Measurements from ENCODE around the gene NSG2. TPM values are rescaled to one million over a fixed set of nuclear protein-coding genes. Genes with fewer than 3 reads are reported as not detected.

NSG2 gene
- polyA plus RNA-seq, 1 experiment = not detected

GRCh38 chr5:174090129-174090528 lies 44.6 kb downstream of the NSG2 start:
- H3K27me3 ChIP-seq (ENCODE audit: control insufficient read depth, insufficient read depth, low read length) = peaks cover 4% of the 10 kb centered on the region
- ChIA-PET POLR2A (no interaction called here), CTCF (no interaction called here)
- H3K4me3 ChIP-seq (ENCODE audit: low read depth, low read length) = no peak overlapping the region
- no peaks in the 10 kb centered on the region; the same call in 1 of the 2 replicates for H3K9me3 ChIP-seq (ENCODE audit: control insufficient read depth, insufficient read depth, low read length)
- no peak for DNase-seq (ENCODE audit: low read depth, low spot score)
- no peak for TF ChIP-seq CTCF (IDR thresholded peaks at IDR 0.05; ENCODE audit: low read depth, low read length)
- H3K27ac ChIP-seq (ENCODE audit: low read depth, low read length) = no peak overlapping the region

GRCh38 chr5:174093123-174093522 lies 47.6 kb downstream of the NSG2 start:
- H3K4me3 ChIP-seq (ENCODE audit: low read depth, low read length) = no peak overlapping the region
- DNase-seq (ENCODE audit: low read depth, low spot score) = no peak
- ChIA-PET POLR2A (no interaction called here), CTCF (no interaction called here)
- H3K9me3 ChIP-seq (ENCODE audit: control insufficient read depth, insufficient read depth, low read length) = no peaks in the 10 kb centered on the region; the same call in 1 of the 2 replicates
- no peak for TF ChIP-seq CTCF (IDR thresholded peaks at IDR 0.05; ENCODE audit: low read depth, low read length)
- H3K27me3 ChIP-seq (ENCODE audit: control insufficient read depth, insufficient read depth, low read length) = peaks cover 4% of the 10 kb centered on the region
- H3K27ac ChIP-seq (ENCODE audit: low read depth, low read length) = no peak overlapping the region

GRCh38 chr5:174094857-174095606 lies 49.5 kb downstream of the NSG2 start:
- CTCF ChIA-PET = no interaction called here
- POLR2A ChIA-PET = no interaction called here
- no peak overlapping the region for H3K4me3 ChIP-seq (ENCODE audit: low read depth, low read length)
- no peak for TF ChIP-seq CTCF (IDR thresholded peaks at IDR 0.05; ENCODE audit: low read depth, low read length)
- H3K27me3 ChIP-seq (ENCODE audit: control insufficient read depth, insufficient read depth, low read length) = peaks cover 4% of the 10 kb centered on the region
- no peak for DNase-seq (ENCODE audit: low read depth, low spot score)
- no peaks in the 10 kb centered on the region; the same call in 1 of the 2 replicates for H3K9me3 ChIP-seq (ENCODE audit: control insufficient read depth, insufficient read depth, low read length)
- H3K27ac ChIP-seq (ENCODE audit: low read depth, low read length) = no peak overlapping the region

- no peak overlapping the region for H3K4me3 ChIP-seq (ENCODE audit: low read depth, low read length)
- TF ChIP-seq CTCF (IDR thresholded peaks at IDR 0.05; ENCODE audit: low read depth, low read length) = no peak
- ChIA-PET POLR2A (no interaction called here), CTCF (no interaction called here)
- no peaks in the 10 kb centered on the region; the same call in 1 of the 2 replicates for H3K9me3 ChIP-seq (ENCODE audit: control insufficient read depth, insufficient read depth, low read length)
- H3K27ac ChIP-seq (ENCODE audit: low read depth, low read length) = no peak overlapping the region
- H3K27me3 ChIP-seq (ENCODE audit: control insufficient read depth, insufficient read depth, low read length) = peaks cover 4% of the 10 kb centered on the region
- no peak for DNase-seq (ENCODE audit: low read depth, low spot score)
These were observed 51.1 kb downstream of the NSG2 start for GRCh38 chr5:174096619-174097018.

- POLR2A ChIA-PET = no interaction called here
- Histone ChIP-seq H3K4me3 (ENCODE audit: low read depth, low read length) (no peak overlapping the region), H3K27me3 (ENCODE audit: control insufficient read depth, insufficient read depth, low read length) (peaks cover 2% of the 10 kb centered on the region), H3K27ac (ENCODE audit: low read depth, low read length) (no peak overlapping the region), H3K9me3 (ENCODE audit: control insufficient read depth, insufficient read depth, low read length) (no peaks in the 10 kb centered on the region; the same call in 1 of the 2 replicates)
- CTCF ChIA-PET = no interaction called here
- no peak for DNase-seq (ENCODE audit: low read depth, low spot score)
- TF ChIP-seq CTCF (IDR thresholded peaks at IDR 0.05; ENCODE audit: low read depth, low read length) = no peak
These were observed 52.1 kb downstream of the NSG2 start for GRCh38 chr5:174097486-174098185.

Data from AG04450 (cell line).